Raji (cell line): ENCODE data around the gene ETV7.

Experiments used
- POLR2A ChIP-seq: IDR thresholded peaks from 2 replicates; pipeline ENCODE4 v1.6.1; 2011; ENCODE audit warnings: low read depth, low read length, control low read depth; ENCODE audit not compliant: insufficient read depth

Gene ETV7

DNA sequence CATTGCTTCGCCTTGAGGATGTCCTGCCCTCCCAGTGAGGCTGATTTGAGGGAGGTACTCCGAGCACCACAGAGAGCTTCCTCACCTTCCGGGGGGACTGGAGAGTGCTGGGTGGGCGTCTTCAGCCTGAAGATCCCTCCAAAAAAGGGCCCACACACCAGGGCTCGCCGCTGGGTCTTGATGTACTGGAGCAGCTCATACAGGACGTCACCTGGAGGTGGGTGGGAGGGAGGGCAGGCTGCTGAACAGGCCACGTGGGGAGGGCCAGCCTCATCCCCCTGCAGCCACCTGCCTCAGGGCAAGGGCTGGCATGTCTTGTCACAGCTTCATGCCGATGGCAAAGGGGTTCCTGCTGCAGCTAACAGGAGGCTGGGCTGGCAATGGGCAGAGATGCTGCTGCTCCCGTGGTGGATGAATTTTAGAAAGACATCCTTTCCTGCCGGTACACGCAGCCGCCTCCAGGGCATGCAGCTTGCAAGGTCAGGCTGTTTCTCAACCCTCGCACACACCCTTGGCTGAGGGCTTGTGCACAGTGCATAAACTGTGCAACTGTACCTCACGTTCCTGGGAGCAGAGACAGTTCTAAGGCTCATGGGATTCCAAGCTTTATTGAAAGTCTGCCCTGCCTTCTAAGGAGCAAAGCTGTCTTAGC is 14.0 kb downstream of the ETV7 start:
- no peak for TF ChIP-seq POLR2A

DNA sequence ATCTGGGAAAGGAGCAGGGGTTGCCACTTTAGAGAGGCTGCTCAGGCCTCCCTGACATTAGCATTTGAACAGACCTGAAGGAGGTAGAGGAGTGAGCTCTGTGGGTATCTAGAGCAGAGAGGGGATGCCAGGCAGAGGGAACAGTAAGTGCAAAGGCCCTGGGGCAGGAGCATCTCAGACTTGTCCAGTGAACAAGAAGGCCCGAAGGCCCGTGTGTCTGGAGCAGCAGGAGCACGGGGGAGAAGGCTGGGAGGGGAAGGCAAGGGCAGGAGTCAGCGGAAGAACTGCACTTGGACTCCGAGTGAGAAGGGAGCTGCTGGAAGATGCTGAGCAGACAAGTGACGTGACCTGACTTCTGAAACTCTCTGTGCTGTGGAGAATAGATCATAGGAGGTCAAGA is 15.4 kb downstream of the ETV7 start:
- no peak for TF ChIP-seq POLR2A

DNA sequence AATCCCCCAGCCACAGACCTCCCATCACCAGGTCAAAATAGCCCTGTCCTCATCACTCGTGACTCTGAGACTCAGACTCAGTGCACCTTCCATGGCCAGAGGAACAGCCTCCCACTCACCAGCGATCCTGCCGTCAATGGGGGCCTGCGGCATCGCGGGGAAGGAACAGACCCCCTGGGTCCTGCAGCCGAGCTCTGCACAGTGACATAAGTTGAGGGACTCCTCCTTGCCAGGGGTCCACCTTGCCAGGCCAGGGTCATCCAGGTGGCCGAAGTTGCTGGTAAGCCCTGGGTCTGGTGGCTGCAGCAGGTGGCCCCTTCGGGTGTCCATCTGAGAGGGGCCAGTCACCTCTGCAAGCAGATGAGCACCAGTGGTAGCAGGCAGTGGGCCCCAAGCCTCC is 16.3 kb downstream of the ETV7 start:
- no peak for TF ChIP-seq POLR2A

DNA sequence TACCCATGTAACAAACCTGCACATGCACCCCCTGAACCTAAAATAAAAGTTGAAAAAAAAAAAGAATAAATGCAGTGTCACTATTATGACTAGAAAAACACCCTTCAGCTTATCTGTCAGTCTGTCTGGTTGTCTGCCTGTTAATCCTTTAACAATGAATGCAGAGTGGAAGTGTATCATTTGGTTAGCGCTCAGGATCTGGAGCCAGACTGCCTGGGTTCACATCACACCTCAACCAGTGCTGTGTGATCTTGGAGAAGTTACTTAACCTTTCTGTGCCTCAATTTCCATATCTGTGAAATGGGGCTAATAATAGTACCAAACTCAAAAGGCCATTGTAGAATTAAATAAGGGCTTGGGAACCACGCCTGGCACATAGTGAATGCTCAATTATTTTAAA is 16.8 kb downstream of the ETV7 start:
- no peak for TF ChIP-seq POLR2A

DNA sequence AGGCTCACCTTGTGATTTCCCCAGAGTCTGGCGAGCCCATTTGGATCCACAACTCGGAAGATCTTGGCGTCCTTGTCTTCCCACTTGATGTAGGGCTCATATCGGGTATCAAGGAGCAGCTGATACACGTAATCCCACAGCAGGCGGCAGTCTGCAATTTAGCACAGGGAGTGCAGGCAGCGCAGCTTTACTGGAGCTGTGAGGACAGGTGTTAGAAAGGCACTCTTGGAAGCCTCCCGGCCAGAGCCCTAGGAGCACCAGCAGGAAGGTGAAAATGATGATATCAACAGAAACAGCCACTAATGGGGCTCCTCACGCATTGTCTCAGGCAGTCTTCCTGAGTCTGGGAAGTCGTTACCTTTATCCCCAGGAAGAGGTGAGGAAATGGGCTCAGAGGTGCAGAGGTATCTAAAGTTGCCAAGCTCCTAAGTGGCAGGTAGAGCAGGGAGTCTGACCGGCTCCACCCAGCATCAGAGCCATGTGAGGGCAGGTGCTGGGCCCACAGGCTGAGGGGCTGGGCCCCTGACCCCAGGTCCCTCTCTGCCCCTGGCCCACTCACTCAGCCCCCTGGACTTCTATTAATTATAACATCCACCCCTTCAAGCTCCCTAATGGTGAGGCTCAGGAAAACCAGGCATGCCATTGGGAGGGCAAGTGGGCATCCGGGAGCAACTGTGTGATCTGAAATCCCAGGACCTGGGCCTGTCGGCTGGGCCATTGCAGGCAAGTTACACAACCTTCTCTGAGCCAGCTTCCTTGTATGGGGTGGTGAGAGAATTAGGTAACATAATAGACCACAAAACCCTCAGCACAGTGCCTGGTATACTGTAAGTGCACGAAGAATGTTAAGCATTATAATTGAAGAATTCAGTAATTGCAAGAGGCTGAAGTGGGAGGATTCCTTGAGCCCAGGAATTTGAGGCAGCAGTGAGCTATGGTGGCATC is 18.3 kb downstream of the ETV7 start:
- no peak for TF ChIP-seq POLR2A

DNA sequence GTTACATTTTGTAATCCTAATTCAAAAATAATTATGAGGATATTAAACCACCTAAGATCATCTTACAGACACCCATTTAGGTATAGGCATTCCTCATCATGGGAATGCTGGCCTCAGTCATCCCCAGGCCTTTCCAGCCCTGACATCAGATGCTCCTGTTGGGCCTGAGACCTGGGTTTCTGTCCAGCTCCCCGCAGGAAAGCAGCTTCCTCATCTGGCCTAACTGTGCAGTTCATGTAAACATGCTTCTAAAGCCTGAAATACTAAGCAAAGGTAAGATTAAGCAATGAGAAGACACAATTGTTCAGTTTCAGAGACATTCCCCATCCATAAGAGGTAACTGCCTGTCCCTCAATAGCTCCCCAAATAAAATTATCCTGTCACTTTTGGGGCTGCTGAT is 19.0 kb downstream of the ETV7 start:
- TF ChIP-seq POLR2A, result no peak

DNA sequence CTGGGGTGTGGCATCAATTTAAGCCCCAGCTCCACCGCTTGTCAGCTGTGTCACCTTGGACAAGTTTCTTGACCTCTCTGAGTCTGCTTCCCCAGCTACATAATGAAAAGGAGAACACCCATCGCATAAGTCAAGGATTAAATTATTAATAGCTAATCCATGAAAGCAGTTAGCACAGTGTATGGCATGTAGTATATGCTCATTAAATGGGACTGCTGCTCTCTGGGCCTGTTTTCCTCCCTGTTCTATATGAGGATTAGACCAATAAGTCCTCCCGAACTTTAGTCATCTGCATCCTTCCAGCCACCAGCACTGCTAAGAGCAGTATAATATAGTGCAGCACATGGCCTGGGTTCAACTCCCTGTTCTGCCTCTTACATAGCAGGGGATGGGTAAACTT is 19.7 kb downstream of the ETV7 start:
- TF ChIP-seq POLR2A, result no peak

DNA sequence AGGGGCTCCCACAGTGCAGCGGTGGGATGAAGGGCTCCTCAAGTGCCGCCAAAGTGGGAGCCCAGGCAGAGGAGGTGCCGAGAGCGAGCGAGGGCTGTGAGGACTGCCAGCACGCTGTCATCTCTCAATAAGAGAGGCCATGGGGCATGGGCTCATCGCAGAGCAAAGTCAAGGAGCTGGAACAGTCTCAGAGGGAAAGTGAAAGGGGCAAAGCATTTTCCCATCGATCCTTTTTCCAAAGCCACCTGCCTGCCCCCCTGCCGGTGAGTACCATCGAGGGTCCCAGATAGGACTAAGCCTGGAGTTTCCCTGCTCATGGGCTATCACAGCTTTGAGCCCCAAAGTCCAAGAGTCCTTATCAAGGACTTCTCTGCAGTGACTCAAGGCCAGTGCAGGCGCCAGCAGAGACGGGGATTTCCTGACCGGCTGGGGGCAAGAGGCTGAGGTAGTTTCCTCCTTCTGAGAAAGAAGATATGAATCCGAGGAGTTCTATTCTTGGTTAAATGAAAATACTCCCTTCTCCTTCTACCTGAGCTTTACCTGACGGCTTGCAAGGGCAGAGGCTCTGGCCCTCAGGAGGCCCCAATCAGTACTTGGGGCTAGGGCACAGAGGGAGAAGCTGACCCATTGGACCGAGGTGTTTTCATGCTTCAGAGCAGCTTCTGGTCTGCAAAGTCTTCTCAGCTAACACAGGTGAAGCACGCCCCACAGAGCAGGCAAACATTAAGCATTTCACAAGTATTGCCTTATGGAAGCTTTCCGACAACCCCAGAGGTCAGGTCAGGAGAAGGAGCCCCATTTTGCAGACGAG is 22.6 kb downstream of the ETV7 start:
- TF ChIP-seq POLR2A, result no peak

DNA sequence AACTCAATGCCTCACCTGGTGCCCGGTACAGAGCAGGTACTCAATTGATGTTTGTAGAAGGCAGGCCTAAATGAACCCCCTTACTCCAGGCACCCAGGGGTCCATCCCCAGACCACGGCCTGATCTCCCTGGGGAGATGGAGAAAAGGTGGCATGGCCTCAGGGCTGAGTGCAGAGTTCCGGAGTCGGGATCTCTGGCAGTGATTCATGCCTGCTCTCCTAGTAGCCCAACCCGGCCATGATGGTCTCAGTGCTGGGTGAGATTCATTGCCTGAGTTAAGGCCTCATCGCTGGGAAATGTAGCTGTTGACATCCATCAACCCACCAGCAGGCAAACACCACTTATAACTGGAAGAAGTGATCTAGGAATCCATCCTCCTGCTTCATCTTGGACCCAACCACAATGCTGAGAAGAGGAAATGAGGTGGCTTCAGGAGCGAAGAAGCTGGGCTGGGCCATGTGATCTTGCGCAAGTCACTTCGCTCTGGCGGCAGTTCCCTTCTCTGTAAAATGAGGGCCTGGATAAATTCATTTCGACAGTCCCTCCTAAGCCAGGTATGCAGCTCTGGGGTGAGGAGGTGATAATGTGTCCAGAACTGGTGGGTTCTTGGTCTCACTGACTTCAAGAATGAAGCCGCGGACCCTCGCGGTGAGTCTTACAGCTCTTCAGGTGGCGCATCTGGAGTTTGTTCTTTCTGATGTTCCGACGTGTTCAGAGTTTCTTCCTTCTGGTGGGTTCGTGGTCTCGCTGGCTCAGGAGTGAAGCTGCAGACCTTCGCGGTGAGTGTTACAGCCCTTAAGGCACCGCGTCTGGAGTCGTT is 24.7 kb downstream of the ETV7 start:
- no peak for TF ChIP-seq POLR2A

DNA sequence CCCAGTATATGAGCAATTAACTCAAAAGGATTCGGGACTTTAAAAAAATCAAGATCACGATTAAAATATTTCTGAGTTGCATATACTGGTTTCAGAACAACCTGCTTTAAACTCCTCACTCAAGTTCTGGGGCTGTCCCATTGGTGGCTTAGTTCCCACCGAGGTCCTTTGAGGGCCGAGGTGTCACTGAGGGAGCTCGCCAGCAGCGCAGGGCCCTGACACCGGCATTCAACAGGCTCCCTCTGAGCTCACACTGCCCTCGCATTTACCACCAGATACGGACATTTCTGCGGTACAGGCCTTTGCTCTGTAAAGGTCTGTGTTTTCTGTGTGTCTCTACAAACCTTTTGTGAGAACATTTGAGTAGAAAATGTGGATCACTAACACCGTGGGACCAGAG is 26.4 kb downstream of the ETV7 start:
- no peak for TF ChIP-seq POLR2A

DNA sequence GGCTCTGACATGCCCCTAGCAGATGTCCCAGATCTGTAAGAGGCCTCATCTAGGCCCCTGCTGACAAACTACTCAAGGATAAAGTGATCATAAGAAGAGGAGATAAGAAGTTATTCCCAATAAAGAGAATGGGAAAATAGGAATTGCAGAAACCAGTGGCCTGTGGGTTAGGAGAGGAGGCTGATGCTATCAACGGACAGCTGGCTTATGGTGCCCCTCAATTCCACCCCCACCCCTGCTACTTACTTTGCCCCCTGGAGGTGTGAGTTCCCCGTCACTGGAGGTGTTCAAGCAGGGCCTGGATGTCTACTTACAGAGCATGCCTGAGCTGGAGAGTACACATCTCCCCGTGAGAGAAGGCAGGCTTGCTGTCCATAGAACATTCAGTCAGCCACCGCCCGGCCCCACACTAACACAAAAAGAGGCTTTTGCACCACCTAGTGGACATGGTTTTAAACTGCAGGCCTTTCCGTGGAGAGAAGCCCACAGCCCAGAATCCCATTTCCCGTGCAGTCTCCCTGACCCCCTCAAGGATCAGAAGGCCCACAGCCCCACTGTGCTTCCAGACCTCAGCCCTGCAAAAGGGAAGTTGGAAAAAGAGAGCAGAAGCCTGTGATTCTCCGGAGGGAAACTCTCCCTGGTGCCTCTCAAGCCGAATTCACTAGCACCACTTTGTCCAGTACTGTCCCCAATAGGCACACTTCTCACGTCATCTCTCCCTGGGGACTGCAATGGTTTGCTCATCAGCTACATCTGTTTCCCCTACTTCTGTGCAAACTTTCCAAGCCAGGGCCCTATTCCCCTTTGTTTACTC is 27.0 kb downstream of the ETV7 start:
- no peak for TF ChIP-seq POLR2A

DNA sequence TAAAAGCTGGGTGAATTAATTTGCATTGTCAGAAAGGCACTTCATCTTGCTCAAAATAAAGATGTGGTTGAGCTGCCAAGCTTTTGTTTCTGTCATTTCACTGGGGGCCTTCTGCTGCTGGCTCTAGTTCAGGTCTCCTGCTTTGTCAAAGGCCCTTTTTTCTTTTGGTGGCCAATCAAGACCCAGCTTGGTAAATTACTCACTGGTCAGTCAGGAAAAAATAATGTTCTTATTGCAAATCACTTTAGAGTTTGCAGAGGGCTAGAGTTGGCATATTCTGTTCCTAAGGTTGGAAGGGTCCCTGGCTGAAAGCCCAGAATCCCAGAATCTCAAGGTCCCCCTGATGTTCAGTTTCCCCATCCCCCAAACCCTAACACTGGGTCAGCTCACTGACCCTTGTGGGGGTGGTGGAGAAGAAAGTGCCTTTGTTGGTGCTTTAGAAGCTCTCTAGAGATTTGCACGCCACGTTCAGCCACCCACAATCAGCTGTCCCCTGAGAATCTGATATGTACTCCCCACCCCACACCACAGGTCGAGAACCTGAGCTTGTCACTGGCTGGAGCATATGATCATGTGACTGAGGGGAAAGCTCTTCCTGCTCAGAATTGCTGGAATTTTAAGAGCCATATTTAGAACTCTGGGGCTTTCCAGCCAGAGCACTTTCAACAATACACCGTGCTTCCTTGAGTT is 29.1 kb downstream of the ETV7 start:
- no peak for TF ChIP-seq POLR2A

DNA sequence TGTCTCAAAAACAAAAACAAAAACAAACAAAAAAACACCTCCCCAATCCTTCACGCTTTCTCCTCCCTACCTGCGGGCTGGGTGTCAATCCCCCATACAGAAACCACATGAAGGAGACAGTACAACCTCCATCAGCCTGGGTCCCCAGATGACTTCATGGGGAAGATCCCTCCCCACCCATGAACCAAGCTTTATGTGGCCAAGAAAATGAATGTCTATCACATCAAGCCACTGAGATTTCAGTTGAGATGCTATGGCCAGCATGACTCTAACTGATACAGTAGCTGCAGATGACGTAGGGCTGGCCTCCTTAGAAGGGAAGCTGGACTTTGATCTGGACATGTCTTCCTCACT is 29.6 kb downstream of the ETV7 start:
- TF ChIP-seq POLR2A, result no peak
